OCI-LY1 (cell line): ENCODE measurements around the gene PSME2.

Source experiments
- H2AFZ ChIP-seq: fragments of 200-600 bp; sonication (generic), shearing (Covaris generic); 2 replicates; pipeline ENCODE4 v1.6.0; 2014; ENCODE audit warnings: antibody characterized with exemption, mild to moderate bottlenecking, low read length
- H3F3A ChIP-seq: fragments of 200-600 bp; sonication (generic), shearing (Covaris generic); 2 replicates; pipeline ENCODE4 v1.6.0; 2014; ENCODE audit warnings: mild to moderate bottlenecking, antibody characterized with exemption, low read length, moderate library complexity; ENCODE audit not compliant: insufficient read depth
- H3K27ac ChIP-seq: fragments of 200-600 bp; sonication (generic); 2 replicates; pipeline ENCODE4 v1.5.1; 2014; ENCODE audit warnings: low read length, mixed run types, mild to moderate bottlenecking, low read depth; ENCODE audit not compliant: poor library complexity, severe bottlenecking
- H3K27me3 ChIP-seq: fragments of 200-600 bp; sonication (generic); 2 replicates; pipeline ENCODE4 v1.6.0; 2014; ENCODE audit warnings: antibody characterized with exemption, mild to moderate bottlenecking, low read length, moderate library complexity; ENCODE audit not compliant: insufficient read depth
- H3K36me3 ChIP-seq: fragments of 200-600 bp; sonication (generic); 2 replicates; pipeline ENCODE4 v1.6.1; 2014; ENCODE audit warnings: mild to moderate bottlenecking, antibody characterized with exemption, low read length, moderate library complexity, mixed read lengths; ENCODE audit not compliant: insufficient read depth
- H3K4me1 ChIP-seq: fragments of 200-600 bp; sonication (generic); 2 replicates; pipeline ENCODE4 v1.5.1; 2014; ENCODE audit warnings: mild to moderate bottlenecking, low read length, moderate library complexity; ENCODE audit not compliant: insufficient read depth, severe bottlenecking
- H3K4me2 ChIP-seq: fragments of 200-600 bp; sonication (generic), shearing (Covaris generic); 2 replicates; pipeline ENCODE4 v1.6.1; 2014; ENCODE audit warnings: low read length
- H3K4me3 ChIP-seq: fragments of 200-600 bp; sonication (generic); 2 replicates; pipeline ENCODE4 v1.5.1; 2014; ENCODE audit warnings: low read length, low read depth, mild to moderate bottlenecking, mixed read lengths; ENCODE audit not compliant: poor library complexity, severe bottlenecking
- H3K79me2 ChIP-seq: fragments of 200-600 bp; shearing (Covaris generic); 2 replicates; pipeline ENCODE4 v1.6.1; 2016; ENCODE audit warnings: mixed run types, low read length, mixed read lengths; ENCODE audit not compliant: insufficient read depth
- H3K9ac ChIP-seq: fragments of 200-600 bp; sonication (generic), shearing (Covaris generic); 2 replicates; pipeline ENCODE4 v1.6.1; 2014; ENCODE audit warnings: mild to moderate bottlenecking, low read length, mixed read lengths
- H3K9me2 ChIP-seq: fragments of 200-600 bp; sonication (generic), shearing (Covaris generic); 2 replicates; pipeline ENCODE4 v1.6.1; 2014; ENCODE audit warnings: low read depth, mild to moderate bottlenecking, low read length, mixed read lengths
- H3K9me3 ChIP-seq: fragments of 200-600 bp; shearing (Covaris generic); 2 replicates; pipeline ENCODE4 v1.6.1; 2014; ENCODE audit warnings: low read length, mixed read lengths
- H4K20me1 ChIP-seq: fragments of 200-600 bp; sonication (generic), shearing (Covaris generic); 2 replicates; pipeline ENCODE4 v1.6.0; 2016; ENCODE audit warnings: mild to moderate bottlenecking, low read length; ENCODE audit not compliant: insufficient read depth
- CTCF ChIP-seq: fragments of 200-600 bp; sonication (generic), shearing (Covaris generic); IDR thresholded peaks from 2 replicates; pipeline ENCODE4 v1.5.1; 2017; ENCODE audit warnings: mild to moderate bottlenecking, antibody characterized with exemption, low read length, moderate library complexity, mixed read lengths
- EZH2 ChIP-seq: fragments of 200-600 bp; sonication (generic), shearing (Covaris generic); IDR thresholded peaks from 2 replicates; pipeline ENCODE4 v1.8.0; 2017; ENCODE audit warnings: borderline replicate concordance, mixed run types, mild to moderate bottlenecking, antibody characterized with exemption, low read length, moderate library complexity, mixed read lengths

Gene PSME2

GRCh38 chr14:24177041-24177825 lies 30.8 kb upstream of the PSME2 start:
- peaks cover 50% of the 10 kb centered on the region for H3K36me3 ChIP-seq
- no peak overlapping the region for H3K4me3 ChIP-seq
- H3K9ac ChIP-seq: no peak overlapping the region

GRCh38 chr14:24176599-24176998 lies 30.2 kb upstream of the PSME2 start:
- H3K27ac ChIP-seq: no peak overlapping the region
- no peaks in the 10 kb centered on the region for H3K9me3 ChIP-seq
- no peaks in the 10 kb centered on the region for H4K20me1 ChIP-seq
- no peaks in the 10 kb centered on the region for H3K27me3 ChIP-seq
- no peak overlapping the region for H2AFZ ChIP-seq
- no peak overlapping the region for H3K9ac ChIP-seq
- H3K79me2 ChIP-seq: no peaks in the 10 kb centered on the region
- no peak for TF ChIP-seq EZH2
- no peak for TF ChIP-seq CTCF
- no peak overlapping the region for H3K4me2 ChIP-seq
- peaks cover 45% of the 10 kb centered on the region for H3K36me3 ChIP-seq
- no peaks in the 10 kb centered on the region for H3K9me2 ChIP-seq
- no peak overlapping the region for H3K4me3 ChIP-seq
- H3F3A ChIP-seq: no peaks in the 10 kb centered on the region
- no peaks in the 10 kb centered on the region for H3K4me1 ChIP-seq

More at GRCh38 chr14:24177041-24177825, 30.8 kb upstream of the PSME2 start:
- no peak overlapping the region for H2AFZ ChIP-seq
- H3K79me2 ChIP-seq: no peaks in the 10 kb centered on the region
- no peaks in the 10 kb centered on the region for H3F3A ChIP-seq
- no peaks in the 10 kb centered on the region for H3K9me3 ChIP-seq
- no peaks in the 10 kb centered on the region for H3K4me1 ChIP-seq
- H4K20me1 ChIP-seq: no peaks in the 10 kb centered on the region
- no peak overlapping the region for H3K27ac ChIP-seq
- H3K4me2 ChIP-seq: no peak overlapping the region
- no peak for TF ChIP-seq CTCF
- TF ChIP-seq EZH2: no peak
- H3K9me2 ChIP-seq: no peaks in the 10 kb centered on the region
- H3K27me3 ChIP-seq: no peaks in the 10 kb centered on the region

- Histone ChIP-seq H3F3A (no peaks in the 10 kb centered on the region), H3K9me3 (no peaks in the 10 kb centered on the region), H3K27me3 (no peaks in the 10 kb centered on the region), H3K36me3 (peaks cover 13% of the 10 kb centered on the region), H2AFZ (no peak overlapping the region), H3K4me2 (no peak overlapping the region), H3K4me3 (no peak overlapping the region), H3K9ac (no peak overlapping the region), H3K4me1 (no peaks in the 10 kb centered on the region), H4K20me1 (no peaks in the 10 kb centered on the region), H3K27ac (no peak overlapping the region), H3K9me2 (no peaks in the 10 kb centered on the region), H3K79me2 (no peaks in the 10 kb centered on the region)
- TF ChIP-seq EZH2: no peak
- no peak for TF ChIP-seq CTCF
Observed at GRCh38 chr14:24172871-24173281, 26.5 kb upstream of the PSME2 start.
